Choroid plexus epithelial cell (primary cell): ENCODE measurements around the gene SUGT1.
"Not testable (repeated sequence)": the region's sequence is repeated elsewhere in the genome, so short reads cannot be mapped to it uniquely, and the experiment has no call there.

Source experiments
- DNase-seq: peaks from one replicate; pipeline ENCODE4 v3.0.0-alpha.2; 2010; ENCODE audit warnings: low read depth
- H3K4me3 ChIP-seq: 2 replicates; pipeline ENCODE4 v1.5.1; 2011; ENCODE audit warnings: low read depth, mild to moderate bottlenecking, control low read depth, low read length, moderate library complexity
- CTCF ChIP-seq: conservative IDR thresholded peaks from 2 replicates; pipeline ENCODE4 v1.5.1; 2011; ENCODE audit warnings: low read depth, mild to moderate bottlenecking, control low read depth, inconsistent platforms, low read length, moderate library complexity

Gene SUGT1

GRCh38 chr13:52673465-52673864 lies 20.8 kb downstream of the SUGT1 start:
- no peak for DNase-seq
- TF ChIP-seq CTCF: no peak

GRCh38 chr13:52677823-52678222 lies 25.2 kb downstream of the SUGT1 start:
- no peak overlapping the region for H3K4me3 ChIP-seq
- TF ChIP-seq CTCF: no peak
- no peak for DNase-seq

More at GRCh38 chr13:52673465-52673864, 20.8 kb downstream of the SUGT1 start:
- H3K4me3 ChIP-seq: no peak overlapping the region

- H3K4me3 ChIP-seq: not testable (repeated sequence)
- peak; percentile 20 for DNase-seq
These were observed 33.2 kb downstream of the SUGT1 start for GRCh38 chr13:52685806-52686205.

- TF ChIP-seq CTCF: no peak
- DNase-seq: peak; percentile 57
- no peak overlapping the region for H3K4me3 ChIP-seq
These were observed 33.7 kb downstream of the SUGT1 start for GRCh38 chr13:52686376-52686775.

- no peak overlapping the region for H3K4me3 ChIP-seq
- no peak for TF ChIP-seq CTCF
- DNase-seq: peak; percentile 75
These were observed 43.2 kb downstream of the SUGT1 start for GRCh38 chr13:52695856-52696255.

- no peak for DNase-seq
- no peak for TF ChIP-seq CTCF
- H3K4me3 ChIP-seq: no peak overlapping the region
These were observed 43.9 kb downstream of the SUGT1 start for GRCh38 chr13:52696566-52696965.

- no peak for TF ChIP-seq CTCF
- no peak for DNase-seq
- no peak overlapping the region for H3K4me3 ChIP-seq
These were observed 49.3 kb downstream of the SUGT1 start for GRCh38 chr13:52701728-52702465.
